Bone marrow (tissue), 2 donors: ENCODE results near the gene NUP153.
A peak's percentile ranks its signal among the peaks of the same experiment; 100 is the strongest.
"Not testable (repeated sequence)": the region's sequence is repeated elsewhere in the genome, so short reads cannot be mapped to it uniquely, and the experiment has no call there.

ENCODE experiments used
- DNase-seq, 2 donors: peaks; one replicate each; lab custom pipeline; 2025; lab: John Stamatoyannopoulos, UW

The NUP153 gene

DNA sequence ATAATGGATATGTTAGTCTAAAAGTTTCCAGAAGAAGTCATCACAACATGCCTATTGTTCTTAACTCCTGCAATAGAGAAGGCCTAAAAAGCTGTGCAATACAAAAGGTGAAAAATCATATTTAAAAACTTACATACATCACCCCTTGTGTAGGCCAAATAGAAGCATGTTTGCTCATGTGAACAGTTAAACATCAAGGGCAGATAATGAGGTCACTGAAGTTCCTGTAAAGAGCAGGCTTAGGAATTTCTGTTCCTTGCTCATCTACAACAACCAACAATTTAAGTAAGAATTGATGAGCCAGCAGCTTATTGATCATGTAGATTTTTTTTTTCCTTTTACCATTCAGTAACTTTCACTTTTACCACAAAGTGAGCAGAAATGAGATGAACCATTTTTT lies 7.5 kb upstream of the NUP153 start:
- DNase-seq: no peak

DNA sequence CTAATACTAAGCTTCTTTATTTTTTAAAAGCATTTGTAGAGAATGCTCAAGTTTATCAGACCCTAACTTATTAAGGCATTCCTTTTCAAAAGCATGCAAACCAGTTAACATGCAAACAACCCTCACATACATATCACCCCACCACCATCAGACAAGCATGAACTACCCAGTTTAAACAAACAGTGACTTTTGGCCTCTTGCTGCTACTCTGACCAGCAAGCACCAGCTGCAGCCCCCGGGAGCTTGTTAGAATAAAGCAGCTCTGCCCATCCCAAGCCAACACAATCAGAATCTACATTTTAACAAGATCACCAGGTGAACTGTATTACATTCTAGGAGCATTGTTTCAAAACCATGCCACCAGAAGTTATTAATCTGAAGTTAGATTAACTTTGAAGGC lies 5.9 kb upstream of the NUP153 start:
- DNase-seq: no peak

DNA sequence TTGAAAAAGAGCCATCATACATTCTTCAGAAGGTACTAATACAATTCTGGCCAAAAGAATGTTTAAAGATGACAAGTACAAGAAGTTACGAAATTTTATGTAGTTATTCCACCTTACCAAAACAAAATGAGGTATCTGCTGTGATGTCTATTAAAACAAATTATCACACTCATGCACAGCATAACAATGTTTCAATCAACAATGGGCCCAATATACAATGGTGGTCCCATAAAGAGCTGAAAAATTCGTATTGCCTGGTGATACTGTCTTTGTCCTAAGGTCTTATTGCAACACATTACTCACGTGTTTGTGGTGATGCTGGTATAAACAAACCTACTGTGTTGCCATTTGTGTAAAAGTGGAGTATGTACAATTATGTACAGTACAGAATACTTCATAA lies 3.6 kb upstream of the NUP153 start:
- DNase-seq: no peak

DNA sequence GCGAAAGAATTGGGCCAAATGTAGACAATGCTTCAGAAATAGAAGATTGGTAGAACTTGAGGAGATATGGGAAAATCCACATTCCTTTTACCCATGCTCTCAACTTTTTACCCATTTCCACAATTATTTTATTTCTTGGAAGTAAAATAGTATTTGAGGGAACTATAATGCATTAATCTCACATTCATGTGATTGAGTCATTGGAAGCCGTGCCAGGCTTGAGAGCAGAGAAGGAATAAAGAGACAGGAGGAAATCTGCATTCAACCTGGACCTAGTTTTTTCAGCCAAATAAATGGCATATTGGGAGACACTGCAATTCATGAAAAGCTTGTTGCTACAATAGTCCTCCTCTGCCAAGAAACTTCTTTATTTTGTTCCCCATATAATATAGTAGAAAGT lies 2.8 kb upstream of the NUP153 start:
- DNase-seq: no peak

DNA sequence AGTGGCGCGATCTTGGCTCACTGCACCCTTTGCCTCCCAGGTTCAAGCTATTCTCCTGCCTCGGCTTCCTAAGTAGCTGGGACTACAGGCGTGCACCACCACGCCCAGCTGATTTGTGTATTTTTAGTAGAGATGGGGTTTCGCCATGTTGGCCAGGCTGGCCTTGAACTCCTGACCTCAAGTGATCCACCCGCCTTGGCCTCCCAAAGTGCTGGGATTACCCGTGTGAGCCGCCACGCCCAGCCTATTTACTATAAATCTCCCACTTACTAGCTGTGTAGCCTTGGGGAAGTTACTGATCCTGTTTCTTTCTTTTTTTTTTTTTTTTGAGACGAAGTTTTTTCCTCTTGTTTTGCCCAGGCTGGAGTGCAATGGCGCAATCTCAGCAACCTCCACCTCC lies 1.3 kb upstream of the NUP153 start:
- not testable (repeated sequence) for DNase-seq

DNA sequence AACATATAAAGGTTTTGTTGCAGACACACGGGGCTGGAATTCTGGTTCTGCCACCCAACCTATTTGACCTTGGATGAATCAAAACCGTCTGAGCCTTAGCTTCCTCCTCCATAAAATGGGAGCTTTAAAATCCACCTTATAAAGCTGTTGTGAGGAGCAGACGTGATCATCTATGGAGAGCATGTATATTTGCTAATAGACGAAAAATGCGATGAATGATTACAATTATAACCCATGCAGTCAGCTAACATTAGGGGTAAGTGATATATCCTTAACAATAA lies 586 bp upstream of the NUP153 start:
- DNase-seq: no peak

DNA sequence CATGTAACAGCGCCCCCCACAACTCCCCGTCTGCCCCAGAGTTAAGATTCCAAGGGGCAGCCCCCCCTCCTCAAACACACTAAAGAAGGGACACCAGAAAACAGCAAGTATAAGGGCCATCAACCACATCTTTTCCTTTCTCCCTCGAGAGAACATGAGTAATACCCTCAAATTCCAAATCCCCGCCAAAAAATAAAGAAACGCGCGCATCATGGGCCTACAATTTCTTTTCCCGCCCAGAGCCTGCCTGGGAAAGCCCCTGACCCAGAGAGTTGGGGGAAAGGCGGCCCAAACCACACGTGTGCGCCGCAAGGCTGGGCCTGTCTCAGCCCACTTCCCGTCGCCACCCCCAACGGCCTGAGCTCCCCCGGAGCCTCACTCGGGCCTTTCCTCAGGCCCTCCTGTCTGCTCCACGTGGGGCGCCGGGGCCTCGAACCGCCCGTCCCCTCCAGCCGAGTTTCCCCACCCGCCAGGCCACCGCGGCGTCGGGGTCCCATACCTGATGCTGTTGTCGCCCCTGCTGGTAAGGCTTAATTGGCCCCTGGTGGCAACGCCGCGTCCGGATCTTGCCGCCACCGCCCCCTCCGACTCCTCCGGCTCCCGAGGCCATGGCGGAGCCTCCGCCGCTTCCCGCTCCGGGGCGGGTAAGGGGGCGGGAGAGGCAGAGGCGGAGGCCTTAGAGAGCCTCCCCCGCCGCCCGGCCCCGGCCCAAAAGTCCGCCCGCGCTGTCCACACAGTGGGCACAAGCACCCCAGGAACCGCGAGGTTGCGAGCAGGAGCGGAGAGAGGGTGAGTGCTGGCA lies 746 bp downstream of the NUP153 start:
- peak; percentile 44 to 86 for DNase-seq

DNA sequence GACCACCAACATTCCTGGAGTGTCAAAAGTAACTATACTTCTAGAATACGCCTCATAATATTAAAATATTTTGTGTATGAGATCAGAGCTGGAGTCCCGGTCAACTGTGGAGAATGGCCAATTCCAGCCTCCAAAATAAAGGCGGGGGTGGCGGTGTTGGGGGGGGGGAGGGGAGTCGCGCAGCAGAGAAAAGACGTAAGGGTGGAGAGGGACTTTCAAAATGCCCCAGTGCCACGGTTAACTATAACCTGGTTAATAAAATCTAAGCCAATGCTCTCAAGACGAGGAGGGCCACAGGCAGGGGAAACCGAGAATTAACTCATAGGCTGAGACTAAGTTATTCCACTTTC lies 1.3 kb downstream of the NUP153 start:
- no peak for DNase-seq

DNA sequence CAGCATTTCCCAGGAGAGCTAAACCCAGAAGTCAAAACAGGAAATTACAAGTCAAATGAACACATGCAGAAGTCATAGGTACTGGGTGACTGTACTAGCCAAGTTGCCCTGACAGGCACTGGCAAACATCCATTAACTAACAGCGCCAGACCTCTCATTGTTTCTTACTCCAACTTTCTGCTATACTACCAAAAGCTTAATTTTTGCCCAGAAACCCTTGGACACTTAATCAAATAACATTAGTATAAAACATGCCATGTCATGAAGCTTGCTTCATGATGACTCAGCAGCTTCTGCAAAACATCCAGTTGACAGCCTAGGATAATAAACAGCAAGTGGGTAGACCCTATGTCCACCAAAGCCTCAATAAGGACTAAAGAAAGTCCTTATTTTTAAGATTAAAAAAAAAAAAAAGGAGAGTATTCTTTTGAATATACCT lies 3.5 kb downstream of the NUP153 start:
- peak in 1 of 2 donors; percentile 82 for DNase-seq

DNA sequence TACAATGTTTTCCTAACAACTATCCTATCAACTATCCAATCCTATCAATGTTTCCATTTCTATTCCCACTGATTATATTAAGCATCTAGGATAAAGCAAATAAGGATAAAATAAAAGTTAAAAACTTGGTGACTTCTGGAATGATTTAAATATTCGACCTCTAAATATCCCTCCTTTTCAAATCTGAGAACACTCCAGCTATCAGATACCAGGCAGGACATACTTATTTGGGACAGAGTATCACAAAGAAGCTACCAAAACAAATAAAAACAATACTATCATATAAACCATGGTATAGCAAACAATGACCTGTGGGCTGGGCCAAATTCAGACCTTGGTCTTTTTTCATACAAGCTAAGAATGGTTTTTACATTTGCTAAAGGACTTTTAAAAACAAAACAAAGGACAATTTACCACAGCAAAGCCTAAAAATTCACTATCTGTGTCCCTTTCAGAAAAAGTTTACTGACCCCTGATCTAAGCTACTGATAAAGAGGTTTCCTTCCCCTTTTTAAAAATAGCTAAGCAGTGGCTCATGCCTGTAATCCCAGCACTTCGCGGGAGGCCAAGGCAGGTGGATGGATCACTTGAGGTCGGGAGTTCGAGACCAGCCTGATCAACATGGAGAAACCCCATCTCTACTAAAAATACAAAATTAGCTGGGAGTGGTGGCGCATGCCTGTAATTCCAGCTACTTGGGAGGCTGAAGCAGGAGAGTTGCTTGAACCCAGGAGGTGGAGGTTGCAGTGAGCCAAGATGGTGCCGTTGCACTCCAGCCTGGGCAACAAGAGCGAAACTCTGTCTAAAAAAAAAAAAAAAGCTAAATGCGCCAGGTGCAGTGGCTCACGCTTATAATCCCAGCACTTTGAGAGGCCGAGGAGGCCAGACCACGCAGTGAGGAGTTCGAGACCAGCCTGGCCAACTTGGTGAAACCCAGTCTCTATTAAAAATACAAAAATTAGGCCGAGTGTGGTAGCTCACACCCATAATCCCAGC lies 6.0 kb downstream of the NUP153 start:
- DNase-seq: peak in 1 of 2 donors; percentile 73

DNA sequence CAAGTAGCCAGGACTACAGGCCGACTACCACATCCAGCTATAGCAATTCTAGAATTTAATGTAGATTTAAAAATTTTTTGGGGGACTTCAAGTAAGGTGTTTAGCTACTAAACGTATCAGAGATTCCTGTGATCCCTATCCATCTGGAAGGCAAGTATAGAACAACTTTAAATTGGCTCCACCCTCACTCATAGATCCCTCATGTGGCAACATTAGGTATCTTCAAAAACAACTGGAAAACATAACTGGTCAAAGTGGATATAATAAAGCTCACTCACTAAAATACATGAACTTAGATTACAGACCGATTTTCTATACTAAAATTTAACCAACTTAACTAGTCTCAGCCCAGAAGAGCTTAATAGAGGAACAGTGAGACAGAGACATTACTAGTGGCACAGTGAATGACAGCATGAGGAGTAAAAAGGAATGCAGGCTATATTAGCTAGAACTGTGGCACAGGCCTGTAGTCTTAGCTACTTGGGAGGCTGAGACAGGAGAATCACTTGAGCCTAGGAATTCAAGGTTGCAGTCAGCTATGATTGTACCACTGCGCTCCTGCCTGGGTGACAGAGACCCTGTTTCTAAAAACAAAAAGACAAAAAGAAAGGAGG lies 14.7 kb downstream of the NUP153 start:
- DNase-seq: no peak

DNA sequence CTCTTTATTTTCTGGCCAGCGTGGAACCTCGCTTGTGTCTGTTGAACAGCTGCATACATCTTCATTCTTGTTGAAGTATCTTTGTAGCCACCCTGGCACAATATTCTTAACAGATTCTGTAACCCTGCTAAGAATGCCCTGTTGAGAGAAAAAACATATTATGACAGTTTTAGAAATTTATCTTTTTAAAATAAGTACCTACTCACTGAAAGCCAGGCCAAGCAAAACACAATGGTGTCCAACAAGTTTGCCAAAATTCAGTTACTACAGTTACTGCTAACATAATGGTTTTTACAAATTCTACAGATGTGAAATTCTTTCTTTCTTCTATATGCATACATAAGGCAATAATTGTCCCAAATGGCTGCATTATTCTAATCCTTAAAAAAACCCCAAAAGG lies 18.2 kb downstream of the NUP153 start:
- no peak for DNase-seq

DNA sequence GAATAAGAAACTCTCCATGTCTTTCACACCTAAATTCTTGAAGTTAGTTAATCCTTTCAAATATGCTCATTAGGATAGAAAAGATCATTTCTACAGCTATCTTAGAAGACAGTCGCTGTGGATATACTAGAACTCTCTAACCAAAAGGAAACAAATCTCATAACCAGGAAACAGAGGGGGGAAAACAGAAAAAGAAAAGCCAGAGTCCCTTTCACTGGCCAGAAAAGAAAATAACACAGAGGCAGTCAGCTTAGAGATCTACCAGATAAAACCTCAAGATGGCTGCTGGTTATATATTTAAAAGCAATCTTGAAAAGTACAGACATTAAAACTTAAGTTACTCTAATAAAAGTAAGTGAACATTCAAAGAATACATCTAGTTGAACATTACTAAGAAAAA lies 19.6 kb downstream of the NUP153 start:
- no peak for DNase-seq

DNA sequence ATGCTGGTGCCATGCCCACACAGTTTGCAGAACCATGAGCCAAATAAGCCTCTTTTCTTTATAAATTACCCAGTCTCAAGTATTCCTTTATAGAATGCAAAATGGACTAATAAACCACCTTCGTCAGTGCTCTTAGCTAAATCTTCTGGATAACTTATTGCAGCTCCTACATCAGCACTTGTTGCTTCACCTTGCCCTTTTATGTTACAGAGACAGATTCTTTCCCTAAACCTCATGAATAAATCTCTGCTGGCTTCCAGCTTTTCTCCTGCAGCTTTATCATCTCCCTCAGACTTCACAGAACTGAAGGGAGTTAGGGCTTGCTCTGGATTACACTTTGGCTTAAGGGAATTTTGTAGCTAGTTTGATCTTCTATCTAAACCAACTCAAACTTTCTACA lies 22.6 kb downstream of the NUP153 start:
- no peak for DNase-seq

DNA sequence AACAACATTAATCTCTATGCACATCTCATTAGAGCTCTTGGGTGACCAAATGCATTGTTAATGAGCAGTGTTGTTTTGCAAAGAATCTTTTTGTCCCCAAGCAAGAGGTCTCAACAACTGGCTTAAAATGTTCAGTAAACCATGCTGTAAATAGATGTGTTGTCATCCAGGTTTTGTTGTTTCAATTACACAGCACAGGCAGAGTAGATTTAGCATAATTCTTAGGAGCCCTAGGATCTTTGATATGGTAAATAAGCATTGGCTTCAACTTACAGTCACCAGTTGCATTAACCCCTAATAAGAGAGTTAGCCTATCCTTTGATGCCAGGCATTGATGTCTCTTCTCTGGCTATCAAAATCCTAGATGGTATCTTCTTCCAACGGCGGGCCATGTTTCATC lies 23.3 kb downstream of the NUP153 start:
- no peak for DNase-seq

DNA sequence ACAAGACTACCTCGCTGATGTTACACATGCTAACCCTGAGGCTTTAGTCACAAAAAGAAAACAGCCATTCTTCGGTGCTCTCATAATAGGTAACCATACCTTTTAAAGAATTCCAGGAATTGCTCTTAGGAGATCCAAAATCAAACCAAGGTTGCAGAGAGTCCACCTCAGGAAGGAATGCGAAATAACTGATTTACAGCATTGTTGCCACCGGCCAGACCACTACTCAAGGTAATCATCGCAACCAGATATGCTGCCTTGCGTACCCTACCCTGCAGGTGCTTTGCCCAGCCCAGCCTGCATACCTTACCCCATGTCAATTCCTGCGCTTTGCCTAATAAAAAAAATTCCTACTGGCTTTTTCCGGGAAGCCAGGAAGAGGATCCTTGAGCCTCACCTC lies 27.0 kb downstream of the NUP153 start:
- DNase-seq: no peak

DNA sequence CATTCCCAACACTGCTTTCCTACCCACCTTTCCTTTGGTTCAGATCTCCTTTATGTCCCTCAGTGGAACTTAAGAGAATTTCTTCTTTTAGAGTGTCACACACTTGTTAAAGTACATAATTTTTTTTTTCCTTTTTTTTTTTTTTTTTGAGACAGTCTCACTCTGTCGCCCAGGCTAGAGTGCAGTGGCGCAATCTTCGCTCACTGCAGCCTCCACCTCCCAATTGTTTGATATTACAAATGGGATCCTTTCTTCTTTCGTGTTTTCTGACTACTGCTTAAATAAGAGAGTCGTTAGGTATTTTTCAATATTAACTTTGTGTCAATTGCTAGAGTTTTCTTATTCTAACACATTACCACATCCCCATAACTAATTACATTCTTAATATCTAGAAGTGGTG lies 29.1 kb downstream of the NUP153 start:
- DNase-seq: no peak

DNA sequence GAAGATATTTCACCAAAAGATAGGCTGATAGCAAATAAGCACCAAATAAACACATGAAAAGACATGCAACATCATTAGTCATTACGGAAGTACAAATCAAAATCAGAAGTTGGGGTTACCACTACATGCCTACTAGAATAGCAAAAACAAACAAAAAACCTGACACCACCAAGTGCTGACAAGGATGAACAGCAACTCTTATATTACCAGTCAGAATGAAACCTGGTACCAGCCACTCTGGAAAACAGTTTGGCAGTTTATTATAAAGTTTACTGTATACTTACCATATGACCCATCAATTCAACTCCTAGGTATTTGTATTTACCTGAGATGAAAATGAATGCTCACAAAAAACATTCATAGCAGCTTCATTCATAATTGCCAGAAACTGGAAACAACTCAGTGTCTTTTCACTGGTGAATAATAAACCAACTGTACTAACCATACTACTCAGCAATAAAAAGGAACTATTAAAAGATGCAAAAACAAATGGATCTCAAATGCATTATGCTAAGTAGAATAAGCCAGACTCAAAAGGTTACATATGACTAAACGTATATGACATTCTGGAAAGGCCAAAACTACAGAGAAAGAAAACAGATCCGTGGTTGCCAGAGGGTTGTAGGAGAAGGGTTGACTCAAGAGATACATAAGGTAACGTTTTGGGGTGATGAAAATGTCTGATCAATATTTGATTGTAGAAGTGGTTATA lies 33.0 kb downstream of the NUP153 start:
- no peak for DNase-seq

DNA sequence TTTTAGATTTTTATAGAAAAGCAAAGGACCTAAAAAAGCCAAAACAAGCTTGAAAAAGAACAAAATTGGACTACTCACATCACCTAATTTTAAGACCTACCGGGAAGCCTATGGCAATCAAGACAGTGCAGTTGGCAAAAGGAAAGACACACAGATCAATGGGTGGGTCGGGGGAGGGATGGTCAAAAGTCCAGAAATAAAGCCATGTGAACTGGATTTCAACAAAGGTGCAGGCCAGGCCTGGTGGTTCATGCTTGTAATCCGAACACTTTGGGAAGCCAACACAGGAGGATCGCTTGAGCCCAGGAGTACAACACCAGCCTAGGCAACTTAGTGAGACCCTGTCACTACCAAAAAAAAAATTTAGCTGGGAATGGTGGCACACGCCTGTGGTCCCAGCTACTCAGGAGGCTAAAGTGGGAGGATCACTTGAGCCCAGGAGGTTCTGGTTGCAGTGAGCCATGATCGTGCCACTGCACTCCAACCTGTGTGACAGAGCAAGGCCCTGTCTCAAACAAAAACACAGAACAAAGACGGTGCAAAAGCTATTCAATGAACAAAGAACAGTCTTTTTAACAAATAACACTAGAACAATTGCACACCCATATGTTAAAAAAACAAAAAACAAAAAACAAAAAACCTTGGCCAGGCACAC lies 34.5 kb downstream of the NUP153 start:
- no peak for DNase-seq

DNA sequence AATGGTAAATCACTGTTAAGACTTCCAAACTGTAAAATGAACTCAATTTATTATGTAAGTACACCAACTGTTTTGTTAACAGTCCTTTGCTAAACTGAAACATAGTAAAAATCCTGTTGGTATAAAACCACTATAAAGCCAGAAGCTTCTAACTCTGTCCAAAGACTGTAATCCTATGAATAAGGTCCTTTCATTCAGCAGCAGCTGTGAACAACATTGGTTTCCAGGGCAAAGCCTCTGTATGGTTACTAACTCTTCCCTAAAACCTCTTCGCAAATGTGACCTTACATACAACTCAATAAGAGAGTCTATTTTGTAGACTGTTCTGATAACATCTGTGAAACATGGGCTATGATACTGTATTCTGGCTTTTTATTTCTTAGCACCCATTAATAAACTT lies 40.1 kb downstream of the NUP153 start:
- no peak for DNase-seq

DNA sequence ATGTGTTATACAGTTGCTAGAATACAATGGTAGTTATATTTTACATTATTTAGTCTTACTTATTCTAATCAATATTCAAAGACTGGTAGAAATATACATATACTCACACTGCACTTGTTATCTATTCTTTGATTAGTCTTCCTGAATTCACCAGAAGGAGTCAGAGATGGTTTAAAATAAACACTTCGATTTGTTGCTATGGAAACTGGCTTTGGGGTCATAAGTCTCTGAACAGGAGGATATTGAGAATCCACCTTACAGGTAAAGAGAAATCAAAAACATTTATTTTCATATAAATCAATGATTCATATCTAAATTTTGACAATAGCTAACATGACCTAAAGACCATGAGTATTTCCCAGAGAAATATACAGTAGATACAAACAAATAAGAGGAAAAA lies 41.6 kb downstream of the NUP153 start:
- no peak for DNase-seq

DNA sequence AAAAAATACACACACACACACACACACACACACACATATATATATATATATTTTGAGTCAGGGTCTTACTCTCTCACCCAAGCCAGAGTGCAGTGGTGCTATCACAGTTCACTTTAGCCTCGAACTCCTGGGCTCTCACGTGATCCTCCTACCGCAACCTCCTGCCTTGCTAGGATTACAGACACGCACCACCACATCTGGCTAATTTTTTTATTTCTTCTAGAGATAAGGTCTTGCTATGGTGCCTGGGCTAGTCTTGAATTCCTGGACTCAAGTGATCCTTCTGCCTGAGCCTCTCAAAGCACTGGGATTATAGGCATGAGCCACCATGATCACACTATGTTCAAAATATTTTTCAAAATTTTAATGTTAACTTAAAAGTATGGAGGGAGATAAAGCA lies 43.5 kb downstream of the NUP153 start:
- DNase-seq: no peak
